SW480 (cell line): ENCODE measurements around the gene ASS1.

ENCODE experiments used
- DNase-seq: peaks from one replicate; pipeline ENCODE4 v3.0.0-alpha.2; 2016; ENCODE audit warnings: low spot score

ASS1 gene

DNA sequence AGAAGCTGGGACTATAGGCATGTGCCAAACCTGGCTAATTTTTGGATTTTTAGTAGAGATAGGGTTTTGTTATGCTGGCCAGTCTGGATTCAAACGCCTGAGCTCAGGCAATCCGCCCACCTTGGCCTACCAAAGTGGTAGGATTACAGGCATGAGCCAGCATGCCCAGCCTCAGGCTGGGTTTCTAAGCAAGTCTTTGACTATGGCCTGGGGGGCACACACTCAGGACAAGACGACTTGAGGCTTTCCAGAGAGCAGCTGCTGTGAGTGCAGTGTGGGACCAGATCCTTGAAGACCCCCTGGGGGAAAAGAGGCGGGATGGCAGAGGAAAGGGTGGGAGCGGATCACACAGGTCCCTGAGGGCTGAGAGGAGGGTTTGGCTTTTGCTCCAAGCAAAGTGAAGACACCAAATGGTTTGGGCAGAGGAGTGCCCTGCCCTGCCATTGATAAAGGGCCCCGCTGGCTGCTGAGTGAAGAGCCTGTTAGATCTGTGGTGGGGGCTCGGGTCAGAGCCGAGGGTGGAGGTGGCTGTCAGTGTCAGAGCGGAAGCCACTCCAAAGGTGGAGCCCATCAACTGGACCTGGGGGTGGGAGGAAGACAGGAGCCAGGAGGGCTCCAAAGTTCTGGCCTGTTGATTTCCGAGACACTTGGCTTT lies 87.8 kb downstream of the ASS1 start:
- no peak for DNase-seq

DNA sequence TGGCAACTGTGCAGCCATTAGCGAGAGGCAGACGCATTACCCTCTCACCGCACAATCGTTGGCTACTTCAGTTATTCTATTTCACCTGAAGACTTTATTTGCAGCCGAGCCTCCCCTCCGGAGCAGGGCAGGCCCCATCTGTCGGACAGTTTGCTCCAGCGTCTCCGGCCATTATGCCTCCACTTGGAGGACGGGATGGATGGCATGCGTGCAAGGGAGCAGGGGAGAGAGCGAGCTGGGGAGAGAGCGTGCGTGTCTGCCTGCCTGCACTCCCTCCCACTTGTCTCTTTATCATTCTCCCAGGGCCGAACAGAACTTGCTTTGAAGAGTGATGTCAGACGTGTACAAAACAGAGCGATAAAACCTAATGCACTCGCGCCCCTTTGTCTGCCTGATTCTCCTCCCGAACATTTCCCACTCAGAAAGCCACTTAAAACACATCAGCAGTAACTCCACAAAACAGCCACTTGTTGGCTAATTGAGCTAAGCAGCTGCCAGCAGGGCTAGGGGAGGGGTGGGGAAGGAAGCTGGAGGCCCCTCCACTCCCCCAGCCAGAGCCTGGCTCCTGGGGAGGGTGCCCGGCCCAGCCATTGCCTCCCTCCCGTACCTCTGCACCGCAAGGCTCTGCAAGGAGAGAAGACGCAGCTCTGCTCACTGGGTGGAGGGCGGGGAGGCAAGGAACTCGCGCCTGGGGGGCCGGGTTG lies 91.2 kb downstream of the ASS1 start:
- DNase-seq: peak; percentile 88

DNA sequence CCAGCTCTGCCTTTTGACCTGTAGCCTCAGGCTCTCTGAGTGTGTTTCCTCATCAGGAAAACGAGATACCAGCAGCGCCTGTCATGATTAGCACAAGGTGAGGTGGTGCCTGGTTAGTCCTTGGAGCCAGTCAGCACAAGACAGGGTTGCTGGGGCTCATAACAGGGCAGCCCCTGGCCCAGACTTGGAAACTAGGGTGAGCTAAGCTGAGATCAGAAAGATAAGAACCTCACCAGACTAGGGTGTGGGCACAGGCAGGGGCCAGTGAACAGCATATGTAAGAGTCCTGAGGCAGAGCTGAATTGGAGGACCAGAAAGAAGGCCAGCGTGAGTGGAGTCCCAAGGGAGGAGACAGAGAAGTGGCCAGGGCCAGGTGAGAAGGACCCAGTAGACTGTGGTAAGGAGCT lies 91.9 kb downstream of the ASS1 start:
- no peak for DNase-seq

GRCh38 chr9:130537346-130538050 lies 92.7 kb downstream of the ASS1 start:
- no peak for DNase-seq

- DNase-seq: peak; percentile 50
Observed at GRCh38 chr9:130539420-130540223, 94.9 kb downstream of the ASS1 start.

DNA sequence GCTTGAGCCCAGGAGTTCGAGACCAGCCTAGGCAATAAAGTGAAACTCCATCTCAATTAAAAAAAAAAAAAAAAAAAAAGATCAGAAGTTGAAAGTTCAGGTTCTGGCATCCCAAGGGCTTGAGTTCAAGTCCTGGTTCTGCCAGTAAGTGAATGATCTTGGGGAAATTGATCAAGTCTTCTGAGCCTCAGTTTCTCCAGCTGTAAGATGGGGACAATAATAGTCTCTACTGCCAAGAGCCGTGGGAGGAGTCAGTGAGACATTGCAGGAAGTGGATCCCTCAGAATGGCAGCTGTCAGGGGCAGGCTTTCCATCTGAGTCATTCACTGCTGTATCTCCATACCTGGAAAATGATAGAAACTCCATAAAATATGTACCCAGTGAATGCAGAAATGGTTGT lies 96.8 kb downstream of the ASS1 start:
- peak; percentile 60 for DNase-seq

DNA sequence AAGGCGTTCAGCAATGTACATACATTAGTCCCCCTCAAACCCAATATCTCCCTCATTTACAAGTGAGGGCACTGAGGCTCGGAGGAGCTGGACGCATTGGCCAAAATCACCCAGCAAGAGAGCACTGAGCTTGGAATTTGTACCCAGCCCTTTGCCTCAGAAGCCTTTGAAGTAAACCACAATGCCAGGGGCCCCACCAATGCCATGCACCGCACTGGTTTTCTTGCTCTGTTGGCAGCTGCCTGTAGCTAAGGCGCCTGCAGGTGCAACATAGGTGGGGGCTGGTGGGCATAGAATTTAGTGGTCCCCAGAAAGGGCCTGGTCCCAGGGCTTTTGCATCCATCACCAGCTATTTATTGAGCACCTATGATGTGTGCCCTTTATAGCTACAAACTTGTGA lies 97.3 kb downstream of the ASS1 start:
- DNase-seq: peak; percentile 65

GRCh38 chr9:130542457-130543228 lies 97.9 kb downstream of the ASS1 start:
- peak; percentile 83 for DNase-seq

DNA sequence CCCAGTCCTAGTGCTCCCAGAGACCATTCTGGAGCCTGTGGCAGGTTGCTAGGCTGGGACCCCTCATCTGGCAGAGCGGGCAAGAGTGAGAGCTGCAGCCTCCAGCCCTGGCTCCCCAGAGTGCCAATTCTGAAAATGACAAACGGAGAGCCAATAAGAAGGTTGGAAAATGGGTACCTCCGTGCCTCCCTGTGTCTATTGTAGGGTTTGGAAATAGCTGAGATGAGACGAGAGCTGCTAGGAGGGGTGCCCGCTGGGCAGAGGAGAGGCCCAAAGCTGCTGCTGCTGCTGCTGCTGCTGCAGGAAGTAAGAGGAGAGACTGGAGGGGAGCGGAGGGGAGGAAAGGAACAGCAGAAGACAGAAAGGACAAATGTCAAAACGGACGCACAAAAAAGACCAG lies 98.6 kb downstream of the ASS1 start:
- DNase-seq: no peak

GRCh38 chr9:130543859-130544258 lies 99.1 kb downstream of the ASS1 start:
- DNase-seq: no peak

DNA sequence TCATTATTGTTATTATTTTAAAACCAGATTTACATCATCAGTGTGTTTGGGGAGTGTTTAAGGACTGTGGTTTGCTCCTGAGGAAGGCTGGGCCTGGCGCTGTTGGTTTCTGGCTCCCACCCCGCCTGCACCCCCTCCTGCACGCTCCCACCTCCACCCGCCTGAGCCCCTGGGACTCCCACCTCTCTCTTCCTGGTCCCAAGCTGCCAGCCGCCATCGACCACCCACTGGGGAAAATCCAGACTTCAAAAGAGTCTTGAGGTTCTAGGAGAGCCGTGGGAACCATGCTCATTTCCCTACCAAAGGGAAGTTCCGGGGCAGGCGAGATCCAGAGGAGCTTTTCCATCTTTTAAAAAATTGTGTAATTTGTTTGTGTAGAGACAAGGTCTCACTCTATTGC lies 99.6 kb downstream of the ASS1 start:
- DNase-seq: no peak

- no peak for DNase-seq
Observed at GRCh38 chr9:130548103-130548502, 103.3 kb downstream of the ASS1 start.

- peak; percentile 50 for DNase-seq
Observed at GRCh38 chr9:130549093-130549735, 104.5 kb downstream of the ASS1 start.
